HG03045 (cell line): ENCODE measurements around the gene AGAP1.

Experiments
- ATAC-seq: cut with Tn5 transposase; IDR thresholded peaks from one replicate; pipeline ENCODE4 v1.9.1; 2021; ENCODE audit warnings: mild to moderate bottlenecking, moderate library complexity; ENCODE audit not compliant: unreplicated experiment

Gene AGAP1

GRCh38 chr2:235546151-235546435 is 52.2 kb downstream of the AGAP1 start:
- ATAC-seq: no peak

GRCh38 chr2:235546436-235546835 is 52.6 kb downstream of the AGAP1 start:
- no peak for ATAC-seq

- ATAC-seq: no peak
These were observed 56.0 kb downstream of the AGAP1 start for GRCh38 chr2:235549735-235550377.

GRCh38 chr2:235550378-235550760 is 56.5 kb downstream of the AGAP1 start:
- no peak for ATAC-seq

GRCh38 chr2:235550946-235551345 is 57.1 kb downstream of the AGAP1 start:
- ATAC-seq: no peak

- ATAC-seq: no peak
These were observed 58.1 kb downstream of the AGAP1 start for GRCh38 chr2:235551965-235552364.

GRCh38 chr2:235552671-235553070 is 58.8 kb downstream of the AGAP1 start:
- ATAC-seq: no peak

GRCh38 chr2:235553291-235553690 is 59.4 kb downstream of the AGAP1 start:
- no peak for ATAC-seq

GRCh38 chr2:235553696-235554100 is 59.9 kb downstream of the AGAP1 start:
- no peak for ATAC-seq

GRCh38 chr2:235554385-235554784 is 60.5 kb downstream of the AGAP1 start:
- no peak for ATAC-seq

- no peak for ATAC-seq
These were observed 61.1 kb downstream of the AGAP1 start for GRCh38 chr2:235554936-235555335.

- no peak for ATAC-seq
These were observed 61.5 kb downstream of the AGAP1 start for GRCh38 chr2:235555371-235555770.

- no peak for ATAC-seq
These were observed 62.2 kb downstream of the AGAP1 start for GRCh38 chr2:235556086-235556485.

GRCh38 chr2:235556901-235557300 is 63.1 kb downstream of the AGAP1 start:
- ATAC-seq: no peak

- no peak for ATAC-seq
These were observed 64.1 kb downstream of the AGAP1 start for GRCh38 chr2:235557903-235558302.

- ATAC-seq: no peak
These were observed 64.7 kb downstream of the AGAP1 start for GRCh38 chr2:235558572-235558971.

- ATAC-seq: no peak
These were observed 66.5 kb downstream of the AGAP1 start for GRCh38 chr2:235560345-235560744.

- no peak for ATAC-seq
These were observed 67.6 kb downstream of the AGAP1 start for GRCh38 chr2:235561450-235561849.

GRCh38 chr2:235562065-235562747 is 68.4 kb downstream of the AGAP1 start:
- no peak for ATAC-seq

- ATAC-seq: no peak
These were observed 69.4 kb downstream of the AGAP1 start for GRCh38 chr2:235563056-235563910.

GRCh38 chr2:235564066-235564465 is 70.2 kb downstream of the AGAP1 start:
- ATAC-seq: no peak
